22Rv1 (cell line): Measurements from ENCODE around the gene RAP1GAP2.

ENCODE experiments used
- H3K27ac ChIP-seq: fragments of 450-650 bp; 2 replicates; pipeline ENCODE4 v1.5.1; 2017
- CTCF ChIP-seq: fragments of 450-650 bp; IDR thresholded peaks from 2 replicates; pipeline ENCODE4 v1.5.1; 2017; ENCODE audit warnings: mild to moderate bottlenecking
- ZFX ChIP-seq: fragments of 450-650 bp; IDR thresholded peaks from 2 replicates; pipeline ENCODE4 v1.6.1; 2017; ENCODE audit warnings: antibody characterized with exemption, borderline replicate concordance

RAP1GAP2 gene

GRCh38 chr17:2961446-2961845 lies 165.2 kb downstream of the RAP1GAP2 start:
- no peak overlapping the region for H3K27ac ChIP-seq
- TF ChIP-seq CTCF (no peak), ZFX (no peak)

- H3K27ac ChIP-seq, result no peak overlapping the region
- TF ChIP-seq CTCF, result no peak
Observed at GRCh38 chr17:2962236-2962635, 166.0 kb downstream of the RAP1GAP2 start.

GRCh38 chr17:2962729-2963128 lies 166.5 kb downstream of the RAP1GAP2 start:
- TF ChIP-seq ZFX, result no peak
- no peak for TF ChIP-seq CTCF
- H3K27ac ChIP-seq, result no peak overlapping the region

- no peak for TF ChIP-seq ZFX
- H3K27ac ChIP-seq, result no peak overlapping the region
Observed at GRCh38 chr17:2963332-2964027, 167.2 kb downstream of the RAP1GAP2 start.

GRCh38 chr17:2964028-2964356 lies 167.8 kb downstream of the RAP1GAP2 start:
- TF ChIP-seq ZFX (no peak), CTCF (no peak)
- no peak overlapping the region for H3K27ac ChIP-seq

GRCh38 chr17:2964370-2964769 lies 168.1 kb downstream of the RAP1GAP2 start:
- no peak for TF ChIP-seq CTCF
- no peak for TF ChIP-seq ZFX
- H3K27ac ChIP-seq, result no peak overlapping the region

- no peak overlapping the region for H3K27ac ChIP-seq
- TF ChIP-seq ZFX (no peak), CTCF (no peak)
Observed at GRCh38 chr17:2964831-2965230, 168.6 kb downstream of the RAP1GAP2 start.
